Motor neuron (in vitro differentiated cells): Measurements from ENCODE around the gene SLC5A10. TPM values are rescaled to one million over a fixed set of nuclear protein-coding genes. Genes with fewer than 3 reads are reported as not detected.

ENCODE experiments used
- ATAC-seq, 8 experiments: fragments of 200-7000 bp; cut with Tn5 transposase; replicated peaks in 6 of 8; 2 replicates each; pipeline ENCODE4 v1.8.0; 2021; ENCODE audit warnings: mild to moderate bottlenecking in 8 of 8, moderate library complexity in 8 of 8
- H3K27ac ChIP-seq, 2 donors: fragments of 250-450 bp; sonication (Bioruptor Pico); 2 replicates each; pipeline ENCODE4 v1.9.0; 2021; ENCODE audit warnings: antibody characterized with exemption in 2 of 2, mild to moderate bottlenecking in 2 of 2, moderate library complexity in 1 of 2
- H3K4me1 ChIP-seq, 2 donors: fragments of 250-450 bp; sonication (Bioruptor Pico); replicated peaks in 1 of 2; 2 replicates each; pipeline ENCODE4 v1.6.1; 2021; ENCODE audit warnings: antibody characterized with exemption in 2 of 2, mild to moderate bottlenecking in 2 of 2, moderate library complexity in 1 of 2
- H3K4me3 ChIP-seq, 5 donors: fragments of 250-450 bp; sonication (Bioruptor Pico); 2 replicates each; pipeline ENCODE4 v1.9.0; 2021; ENCODE audit warnings: antibody characterized with exemption in 5 of 5, mild to moderate bottlenecking in 5 of 5, moderate library complexity in 4 of 5
- WGBS, 10 experiments: fragments of 450-650 bp; shearing (Covaris generic); methylation state at CpG; one replicate each; pipeline ENCODE4 v1.0.0; 2022; 5-methylcytosine and 5-hydroxymethylcytosine counted together
- in situ Hi-C, 9 experiments: fragments of 400-800 bp; cut with MboI; loops; one replicate each; pipeline ENCODE4 v1.15.0; 2021; ENCODE audit warnings: low sequenced_read_pairs in 9 of 9, low pct_unique_long_range_greater_than_20kb in 2 of 9; ENCODE audit not compliant: unreplicated experiment in 9 of 9
- total RNA-seq, 8 experiments: library from RNA; unstranded; fragments of 300-600 nt; gene quantifications; 2 replicates each; pipeline versions ENCODE4 v1.2.3 to v1.2.4, GENCODE V29; 2022

SLC5A10 gene
- total RNA-seq, 8 experiments from 2014 or later: 0.09 to 0.76 (median 0.45) TPM; not detected in 3

DNA sequence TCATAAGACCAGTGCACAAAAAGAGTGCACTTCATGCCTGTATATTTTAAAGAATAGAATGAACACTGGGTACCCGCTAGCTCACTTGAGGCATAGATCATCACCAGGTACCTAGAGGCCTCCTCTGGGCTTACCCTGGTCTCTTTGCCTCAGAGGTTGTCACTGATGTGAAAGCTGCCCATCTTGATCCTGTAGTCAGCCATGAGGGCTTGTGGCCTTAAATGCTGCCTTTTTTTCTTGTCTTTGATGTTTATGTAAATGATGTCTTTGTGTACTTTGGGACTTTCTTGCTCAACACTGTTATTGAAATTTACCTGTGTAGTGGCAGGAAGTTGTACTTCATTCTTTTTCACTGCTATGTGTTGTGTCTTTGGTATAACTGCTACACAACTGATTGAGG, 26.8 kb upstream of the SLC5A10 start:
- Histone ChIP-seq H3K27ac (no peak overlapping the region), H3K4me3 (no peak overlapping the region), H3K4me1 (peaks cover 2 to 4% of the 10 kb centered on the region in 2 donors)
- no peak for ATAC-seq
- in situ Hi-C loops: loop anchor here in 1 of 9 experiments (25.0 kb wide), 1 partner anchor 113 kb away; no protein-coding TSS in a partner anchor
- WGBS, 10 experiments: 88 to 100% (median 100%) methylated on average over 1 of the region's 1 CpG; no CpG with 5 or more reads in 4 of the 10 experiments

DNA sequence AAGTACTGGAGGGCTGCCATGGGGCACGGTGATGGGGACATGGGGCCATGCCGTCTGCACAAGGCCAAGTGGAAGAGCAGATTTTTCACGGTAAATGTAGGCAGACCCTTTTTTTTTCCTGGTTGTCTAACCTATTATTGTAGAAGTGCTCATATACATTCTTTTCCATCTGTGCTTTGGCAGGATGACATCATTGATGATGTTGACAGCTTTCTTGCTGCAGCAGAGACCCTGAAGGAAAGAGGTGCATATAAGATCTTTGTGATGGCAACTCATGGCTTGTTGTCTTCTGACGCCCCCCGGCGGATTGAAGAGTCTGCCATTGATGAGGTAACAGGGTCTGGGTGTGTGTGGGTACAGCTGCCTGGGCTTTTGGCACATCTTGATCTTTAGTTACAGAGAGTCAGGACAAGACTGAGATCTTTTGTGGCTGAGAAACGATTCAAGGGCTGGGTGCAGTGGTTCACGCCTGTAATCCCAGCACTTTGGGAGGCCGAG, 23.3 kb upstream of the SLC5A10 start:
- ATAC-seq: peak in 2 of 8 experiments; percentile 54 to 57

DNA sequence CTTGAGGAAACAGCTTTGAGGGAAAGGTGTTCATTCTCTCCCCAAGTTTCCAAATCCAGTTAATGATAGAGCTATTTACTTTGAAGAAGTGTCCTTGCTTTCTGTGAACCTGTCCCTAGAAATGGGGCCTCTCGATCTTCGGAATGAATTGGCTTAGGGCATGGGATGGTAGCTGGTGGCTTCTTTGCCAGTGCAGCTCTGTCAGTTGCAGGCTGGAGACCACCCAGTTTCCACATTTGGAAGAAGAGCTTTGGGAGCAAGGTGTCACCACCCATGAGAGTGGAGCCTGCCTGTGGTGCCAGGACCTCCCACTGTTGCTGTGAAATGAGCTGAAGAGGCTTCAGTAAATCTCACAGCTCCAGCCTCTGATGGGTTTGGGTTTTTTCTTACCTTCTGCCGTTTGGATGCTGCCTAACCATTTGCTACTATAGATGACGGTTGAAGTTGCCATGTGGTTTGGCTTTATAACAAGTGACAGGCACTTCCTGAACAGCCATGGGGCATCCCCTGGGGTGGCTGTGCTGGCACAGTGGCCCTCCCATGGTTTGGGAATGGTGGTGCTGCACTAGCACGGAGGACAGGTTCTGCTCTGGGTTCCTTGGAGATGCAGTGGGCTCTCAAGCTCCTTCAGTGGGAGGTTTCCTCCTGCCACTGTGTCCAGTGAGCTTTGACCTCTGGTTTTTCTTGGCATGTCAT, 19.5 kb upstream of the SLC5A10 start:
- no peak overlapping the region for H3K27ac ChIP-seq
- H3K4me1 ChIP-seq: no peaks in the 10 kb centered on the region
- ATAC-seq: no peak
- WGBS, 10 experiments: 90 to 100% methylated on average over 1 to 2 of the region's 5 CpGs; no CpG with 5 or more reads in 8 of the 10 experiments
- in situ Hi-C loops: loop anchor here in 1 of 9 experiments (25.0 kb wide), 1 partner anchor 120 kb away; no protein-coding TSS in a partner anchor
- H3K4me3 ChIP-seq: no peak overlapping the region

More for the DNA sequence above, 23.3 kb upstream of the SLC5A10 start:
- no peak overlapping the region for H3K27ac ChIP-seq
- in situ Hi-C loops: loop anchor here in 1 of 9 experiments (25.0 kb wide), 1 partner anchor 116 kb away; no protein-coding TSS in a partner anchor
- no peak overlapping the region for H3K4me3 ChIP-seq
- H3K4me1 ChIP-seq: no peaks in the 10 kb centered on the region
- WGBS, 10 experiments: 50 to 98% (median 94%) methylated on average over 2 to 9 of the region's 9 CpGs; no CpG with 5 or more reads in 2 of the 10 experiments

DNA sequence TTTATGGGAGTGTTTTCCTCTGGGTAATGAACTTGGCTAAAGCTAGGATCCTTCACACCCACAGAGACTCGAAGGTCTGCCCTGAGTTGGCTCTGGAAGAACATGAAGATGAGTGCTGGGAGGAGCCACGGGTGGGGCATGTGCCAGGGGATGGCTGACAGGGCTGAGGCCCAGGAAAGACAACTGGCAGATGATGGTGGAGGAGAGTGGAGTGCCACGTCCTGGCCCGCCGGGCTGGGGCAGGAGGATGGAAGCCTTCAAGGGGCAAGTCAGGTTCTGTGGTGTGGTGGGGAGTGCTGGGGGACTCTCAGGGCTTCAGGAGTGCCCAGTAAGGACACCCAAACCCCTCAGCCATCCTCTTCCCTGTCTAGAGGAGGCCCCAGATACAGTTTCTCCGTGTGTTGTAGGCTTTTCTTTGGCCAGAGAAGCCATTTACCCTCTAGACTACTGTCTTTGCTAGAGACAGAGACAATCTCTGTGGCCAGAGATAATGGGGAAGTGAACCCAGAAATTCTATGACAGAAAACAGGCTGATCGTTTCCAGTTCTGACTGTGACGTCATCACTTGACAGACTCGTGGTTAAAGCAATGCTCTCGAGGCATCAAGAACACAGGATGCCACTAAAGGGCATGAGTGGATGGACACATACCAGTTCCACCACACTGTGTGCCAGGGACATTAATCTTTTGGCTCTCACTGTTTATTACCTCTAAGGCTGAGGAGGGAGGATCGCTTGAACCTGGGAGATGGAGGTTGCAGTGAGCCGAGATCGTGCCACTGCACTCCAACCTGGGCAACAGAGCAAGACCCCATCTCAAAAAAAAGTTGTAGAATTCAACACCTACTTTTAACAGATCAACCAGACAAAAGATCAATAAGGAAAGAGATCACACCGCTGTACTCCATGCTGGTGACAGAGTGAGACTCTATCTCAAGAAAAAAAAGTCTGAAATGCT, 18.6 kb upstream of the SLC5A10 start:
- Histone ChIP-seq H3K4me1 (no peaks in the 10 kb centered on the region), H3K27ac (no peak overlapping the region), H3K4me3 (no peak overlapping the region)
- ATAC-seq: peak in 1 of 8 experiments; percentile 28
- in situ Hi-C loops: loop anchor here in 1 of 9 experiments (25.0 kb wide), 1 partner anchor 121 kb away; no protein-coding TSS in a partner anchor
- WGBS, 10 experiments: 77 to 100% (median 90%) methylated on average over 1 to 12 of the region's 14 CpGs; no CpG with 5 or more reads in 1 of the 10 experiments

DNA sequence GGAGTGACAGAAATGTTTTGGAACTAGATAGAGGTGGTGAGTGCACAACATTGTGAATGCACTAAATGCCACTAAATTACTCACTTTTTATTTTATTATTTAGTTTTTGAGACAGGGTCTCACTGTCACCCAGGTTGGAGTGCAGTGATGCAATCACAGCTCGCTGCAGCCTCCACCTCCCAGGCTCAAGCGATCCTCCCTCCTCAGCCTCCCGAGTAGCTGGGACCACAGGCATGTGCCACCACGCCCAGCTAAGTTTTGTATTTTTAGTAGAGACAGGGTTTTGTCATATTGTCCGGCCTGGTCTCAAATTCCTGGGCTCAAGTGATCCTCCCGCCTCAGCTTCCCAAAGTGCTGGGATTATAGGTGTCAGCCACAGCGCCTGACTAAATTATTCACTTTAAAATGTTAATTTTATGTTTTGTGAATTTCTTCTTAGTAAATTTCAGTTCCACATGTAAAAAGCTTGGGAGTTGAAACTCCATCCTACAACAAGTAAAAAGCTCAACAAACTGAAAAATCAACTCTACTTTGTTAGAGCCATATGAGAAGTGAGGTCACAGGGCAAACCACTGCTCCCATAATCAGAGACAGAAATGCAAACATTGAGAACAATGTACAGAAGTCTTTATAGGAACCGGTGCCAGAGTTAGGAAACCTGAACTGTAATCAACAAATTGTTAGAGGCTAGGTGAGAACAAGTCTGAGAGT, 13.8 kb upstream of the SLC5A10 start:
- no peak overlapping the region for H3K27ac ChIP-seq
- no peak for ATAC-seq
- no peak overlapping the region for H3K4me3 ChIP-seq
- WGBS, 10 experiments: 56 to 100% (median 77%) methylated on average over 1 to 6 of the region's 8 CpGs; no CpG with 5 or more reads in 3 of the 10 experiments
- H3K4me1 ChIP-seq: no peaks in the 10 kb centered on the region
- in situ Hi-C loops: loop anchor here in 1 of 9 experiments (25.0 kb wide), 1 partner anchor 126 kb away; no protein-coding TSS in a partner anchor

DNA sequence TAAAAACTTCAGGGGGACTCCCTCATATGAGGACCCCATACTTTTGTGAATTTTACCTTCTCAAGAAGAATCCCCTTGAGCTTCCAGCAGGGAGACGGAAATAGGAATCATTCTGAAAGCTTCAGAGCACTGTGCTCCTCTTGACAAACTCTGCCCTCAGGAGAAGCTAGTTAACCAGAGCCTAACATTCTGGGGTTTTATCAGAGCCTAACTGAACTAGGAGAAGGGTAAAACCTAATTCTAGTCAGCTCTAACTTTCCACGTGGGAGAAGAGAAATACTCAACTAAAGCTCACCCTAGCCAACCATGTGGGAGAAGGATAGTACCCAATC, 13.3 kb upstream of the SLC5A10 start:
- in situ Hi-C loops: loop anchor here in 1 of 9 experiments (25.0 kb wide), 1 partner anchor 126 kb away; no protein-coding TSS in a partner anchor
- H3K27ac ChIP-seq: no peak overlapping the region
- H3K4me1 ChIP-seq: no peaks in the 10 kb centered on the region
- H3K4me3 ChIP-seq: no peak overlapping the region
- WGBS, 10 experiments: 6 to 100% (median 97%) methylated on average over 1 to 2 of the region's 2 CpGs; no CpG with 5 or more reads in 4 of the 10 experiments
- no peak for ATAC-seq

DNA sequence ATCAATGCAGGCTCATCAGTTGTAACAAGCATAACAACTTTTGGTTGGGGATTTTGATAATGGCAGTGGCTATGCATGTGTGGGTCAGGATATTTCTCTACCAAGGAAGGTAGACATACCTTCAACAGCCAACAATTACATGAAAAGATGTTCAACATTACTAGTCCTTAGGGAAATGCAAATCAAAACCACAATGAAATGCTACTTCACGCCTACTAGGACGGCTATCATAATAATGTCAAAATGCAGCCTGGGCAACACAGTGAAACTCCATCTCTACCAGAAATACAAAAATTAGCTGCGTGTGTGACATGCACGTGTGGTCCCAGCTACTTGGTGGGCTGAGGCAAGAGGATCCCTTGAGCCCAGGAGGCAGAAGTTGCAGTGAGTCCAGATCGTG, 7.3 kb upstream of the SLC5A10 start:
- in situ Hi-C loops: loop anchor here in 1 of 9 experiments (25.0 kb wide), 1 partner anchor 132 kb away; no protein-coding TSS in a partner anchor
- 0 to 100% (median 77%) methylated on average over 1 to 5 of the region's 5 CpGs for WGBS, 10 experiments
- no peak for ATAC-seq
- H3K4me1 ChIP-seq: no peaks in the 10 kb centered on the region
- H3K4me3 ChIP-seq: no peak overlapping the region
- no peak overlapping the region for H3K27ac ChIP-seq

DNA sequence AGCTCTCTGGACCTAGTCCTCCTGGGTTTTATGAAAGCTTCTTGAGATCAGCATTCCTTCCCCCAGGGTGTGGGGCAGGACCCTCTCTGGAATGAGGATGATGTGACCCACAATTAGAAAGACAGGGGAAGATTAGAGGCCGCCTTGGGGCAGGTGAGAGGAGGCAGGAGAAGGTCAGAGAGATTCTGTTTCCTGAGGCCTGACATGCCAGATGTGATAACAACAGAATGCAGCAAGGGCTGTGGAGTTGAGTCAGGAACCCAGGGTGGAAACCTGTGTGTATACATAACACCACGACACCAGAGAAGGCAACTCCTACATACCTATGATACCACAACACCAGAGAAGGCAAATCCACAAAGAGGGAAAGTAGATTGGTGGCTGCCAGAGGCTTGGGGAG, 5.4 kb upstream of the SLC5A10 start:
- in situ Hi-C loops: loop anchor here in 1 of 9 experiments (25.0 kb wide), 1 partner anchor 134 kb away; no protein-coding TSS in a partner anchor
- Histone ChIP-seq H3K27ac (no peak overlapping the region), H3K4me1 (no peaks in the 10 kb centered on the region), H3K4me3 (no peak overlapping the region)
- peak in 3 of 8 experiments; percentile 36 to 67 (median 63) for ATAC-seq
- 0 to 68% (median 39%) methylated on average over 1 to 2 of the region's 2 CpGs; no CpG with 5 or more reads in 6 of the 10 experiments for WGBS, 10 experiments

DNA sequence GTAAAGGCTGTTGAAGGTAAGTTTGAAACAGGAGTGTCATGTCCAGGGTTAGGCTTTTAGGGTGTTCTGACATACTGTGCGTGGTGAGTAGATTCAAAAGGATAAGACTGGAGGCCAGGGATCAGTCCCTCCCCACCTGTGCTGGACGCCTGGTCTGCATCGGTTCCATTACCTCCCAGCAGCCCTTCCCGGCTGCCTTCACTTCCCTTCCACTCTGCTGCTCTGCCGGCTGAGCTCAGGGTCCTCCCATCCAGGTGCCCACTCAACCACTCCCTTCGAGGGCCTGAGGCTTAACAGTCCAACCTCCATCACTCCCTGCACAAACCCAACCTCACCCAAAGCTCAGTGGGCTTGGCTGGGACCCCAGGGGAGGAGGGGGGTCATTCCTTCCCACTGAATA, 4.1 kb upstream of the SLC5A10 start:
- Histone ChIP-seq H3K27ac (no peak overlapping the region), H3K4me1 (no peaks in the 10 kb centered on the region), H3K4me3 (no peak overlapping the region)
- 0 to 100% (median 80%) methylated on average over 1 to 3 of the region's 6 CpGs; no CpG with 5 or more reads in 5 of the 10 experiments for WGBS, 10 experiments
- no peak for ATAC-seq
- in situ Hi-C loops: loop anchor here in 1 of 9 experiments (25.0 kb wide), 1 partner anchor 136 kb away; no protein-coding TSS in a partner anchor

DNA sequence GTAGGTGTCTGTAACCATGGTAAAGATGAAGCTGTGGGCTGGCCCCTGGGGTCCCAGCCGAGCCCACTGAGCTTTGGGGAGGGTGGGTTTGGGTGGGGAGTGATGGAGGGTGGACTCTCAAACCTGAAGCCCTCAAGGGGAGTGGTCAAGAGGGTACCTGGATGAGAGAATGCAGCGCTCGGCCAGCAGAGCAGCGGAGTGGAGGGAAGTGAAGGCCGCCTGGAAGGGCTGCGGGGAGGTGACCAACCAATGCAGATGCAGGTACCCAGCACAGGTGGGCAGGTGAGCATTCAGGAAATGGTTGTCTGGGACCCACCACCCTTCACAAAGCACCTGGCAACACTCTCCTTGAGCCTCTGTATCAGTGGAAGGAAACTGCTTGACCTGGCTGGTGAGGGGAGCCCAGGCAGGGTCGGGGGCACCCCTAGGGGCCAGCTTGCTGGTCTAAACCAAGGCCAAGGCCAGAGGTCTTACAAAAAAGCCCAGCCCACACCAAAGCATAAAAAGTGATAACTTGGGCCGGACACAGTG, 3.4 kb upstream of the SLC5A10 start:
- Histone ChIP-seq H3K4me3 (no peak overlapping the region), H3K4me1 (no peaks in the 10 kb centered on the region), H3K27ac (no peak overlapping the region)
- ATAC-seq: no peak
- WGBS, 10 experiments: 14 to 100% (median 88%) methylated on average over 1 to 2 of the region's 8 CpGs; no CpG with 5 or more reads in 5 of the 10 experiments
- in situ Hi-C loops: loop anchor here in 1 of 9 experiments (25.0 kb wide), 1 partner anchor 136 kb away; no protein-coding TSS in a partner anchor

DNA sequence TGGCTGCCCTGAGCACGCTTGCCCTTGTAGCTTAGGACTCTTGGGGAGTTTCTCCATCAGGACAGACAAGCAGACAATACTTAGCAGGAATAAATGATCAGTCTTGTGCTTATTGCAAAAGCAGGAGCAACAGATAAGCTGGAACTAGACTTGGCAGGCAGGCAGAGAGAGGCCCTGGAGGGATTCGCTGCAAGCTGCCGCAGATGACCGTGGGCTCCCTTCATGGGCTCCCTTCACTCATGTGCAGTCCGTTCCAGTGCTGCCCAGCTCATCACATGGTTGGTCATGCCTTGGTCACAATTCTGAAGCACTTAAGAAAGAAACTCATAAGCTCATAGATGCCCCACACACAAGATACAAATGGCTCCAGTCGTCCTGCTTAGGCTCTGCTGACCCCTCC, 2.4 kb upstream of the SLC5A10 start:
- Histone ChIP-seq H3K27ac (no peak overlapping the region), H3K4me1 (no peaks in the 10 kb centered on the region), H3K4me3 (no peak overlapping the region)
- in situ Hi-C loops: loop anchor here in 1 of 9 experiments (25.0 kb wide), 1 partner anchor 137 kb away; no protein-coding TSS in a partner anchor
- ATAC-seq: no peak
- WGBS, 10 experiments: 0 to 100% (median 80%) methylated on average over 1 to 5 of the region's 6 CpGs; no CpG with 5 or more reads in 3 of the 10 experiments
